ENCODE measurements around the gene ANKRD65.
"Not testable (repeated sequence)": the region's sequence is repeated elsewhere in the genome, so short reads cannot be mapped to it uniquely, and the experiment has no call there.

ANKRD65 gene

DNA sequence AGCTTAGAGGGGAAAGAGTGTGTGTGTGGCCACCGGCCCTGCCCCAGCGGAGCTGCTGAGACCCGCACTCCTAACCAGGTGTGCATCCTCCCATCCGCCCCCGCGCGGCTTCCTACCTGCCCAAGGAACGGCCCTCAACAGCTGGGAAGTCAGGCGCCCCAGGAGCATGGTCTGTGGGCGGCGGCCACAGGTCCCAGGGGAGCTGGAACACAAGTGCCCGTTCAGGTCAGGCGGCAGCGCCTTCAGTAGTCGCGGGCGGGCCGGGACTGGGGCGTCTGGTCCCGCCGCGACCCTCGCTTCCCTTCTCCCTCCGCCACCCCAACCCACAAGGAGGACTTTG lies 46.5 kb downstream of the ANKRD65 start:
- TF ChIP-seq, protein P1, sequence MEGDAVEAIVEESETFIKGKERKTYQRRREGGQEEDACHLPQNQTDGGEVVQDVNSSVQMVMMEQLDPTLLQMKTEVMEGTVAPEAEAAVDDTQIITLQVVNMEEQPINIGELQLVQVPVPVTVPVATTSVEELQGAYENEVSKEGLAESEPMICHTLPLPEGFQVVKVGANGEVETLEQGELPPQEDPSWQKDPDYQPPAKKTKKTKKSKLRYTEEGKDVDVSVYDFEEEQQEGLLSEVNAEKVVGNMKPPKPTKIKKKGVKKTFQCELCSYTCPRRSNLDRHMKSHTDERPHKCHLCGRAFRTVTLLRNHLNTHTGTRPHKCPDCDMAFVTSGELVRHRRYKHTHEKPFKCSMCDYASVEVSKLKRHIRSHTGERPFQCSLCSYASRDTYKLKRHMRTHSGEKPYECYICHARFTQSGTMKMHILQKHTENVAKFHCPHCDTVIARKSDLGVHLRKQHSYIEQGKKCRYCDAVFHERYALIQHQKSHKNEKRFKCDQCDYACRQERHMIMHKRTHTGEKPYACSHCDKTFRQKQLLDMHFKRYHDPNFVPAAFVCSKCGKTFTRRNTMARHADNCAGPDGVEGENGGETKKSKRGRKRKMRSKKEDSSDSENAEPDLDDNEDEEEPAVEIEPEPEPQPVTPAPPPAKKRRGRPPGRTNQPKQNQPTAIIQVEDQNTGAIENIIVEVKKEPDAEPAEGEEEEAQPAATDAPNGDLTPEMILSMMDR (IDR thresholded peaks at IDR 0.05; ENCODE audit: low read depth, low read length) = no peak
- no peak for DNase-seq (ENCODE audit: extremely low read depth, low read depth)

DNA sequence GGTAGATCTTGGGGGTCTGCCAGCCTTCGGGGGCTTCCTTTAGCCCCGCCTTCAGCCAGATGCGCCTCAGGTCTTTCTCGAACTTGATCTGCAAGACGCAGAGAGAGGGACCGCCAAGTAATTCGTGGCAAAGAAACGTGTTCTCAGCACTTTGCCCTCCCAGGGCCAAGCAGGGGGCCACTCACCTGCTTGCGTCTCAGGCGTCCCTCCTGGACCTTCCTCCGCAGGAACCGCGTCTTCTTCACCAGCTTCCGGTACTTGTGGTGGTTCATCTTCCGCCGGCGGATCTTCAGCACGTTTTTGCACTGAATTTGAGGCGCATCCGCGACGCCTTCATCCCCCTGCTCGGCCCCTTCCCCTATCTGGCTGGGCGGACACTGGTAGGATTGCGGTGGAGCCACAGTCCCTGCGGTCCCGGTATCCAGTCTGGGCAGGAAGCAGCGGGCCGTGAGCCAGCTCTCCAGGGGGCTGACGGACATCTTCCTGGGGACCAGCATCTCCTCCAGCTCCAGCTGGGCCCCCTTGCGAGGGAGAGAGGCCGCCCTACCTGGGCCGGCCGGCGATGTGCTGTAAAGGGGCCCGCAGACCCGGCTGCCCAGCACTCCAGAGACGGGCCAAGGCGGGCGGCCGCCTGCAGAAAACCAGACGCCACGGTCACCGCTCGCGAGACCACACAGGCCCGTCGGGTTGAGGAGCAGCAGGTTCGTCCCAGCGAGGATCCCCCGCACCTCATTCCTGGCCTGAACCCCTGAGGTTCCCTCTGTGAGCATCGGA lies 47.1 kb downstream of the ANKRD65 start:
- DNase-seq (ENCODE audit: extremely low read depth, low read depth) = no peak
- TF ChIP-seq, protein P1 (IDR thresholded peaks at IDR 0.05; ENCODE audit: low read depth, low read length) = no peak

DNA sequence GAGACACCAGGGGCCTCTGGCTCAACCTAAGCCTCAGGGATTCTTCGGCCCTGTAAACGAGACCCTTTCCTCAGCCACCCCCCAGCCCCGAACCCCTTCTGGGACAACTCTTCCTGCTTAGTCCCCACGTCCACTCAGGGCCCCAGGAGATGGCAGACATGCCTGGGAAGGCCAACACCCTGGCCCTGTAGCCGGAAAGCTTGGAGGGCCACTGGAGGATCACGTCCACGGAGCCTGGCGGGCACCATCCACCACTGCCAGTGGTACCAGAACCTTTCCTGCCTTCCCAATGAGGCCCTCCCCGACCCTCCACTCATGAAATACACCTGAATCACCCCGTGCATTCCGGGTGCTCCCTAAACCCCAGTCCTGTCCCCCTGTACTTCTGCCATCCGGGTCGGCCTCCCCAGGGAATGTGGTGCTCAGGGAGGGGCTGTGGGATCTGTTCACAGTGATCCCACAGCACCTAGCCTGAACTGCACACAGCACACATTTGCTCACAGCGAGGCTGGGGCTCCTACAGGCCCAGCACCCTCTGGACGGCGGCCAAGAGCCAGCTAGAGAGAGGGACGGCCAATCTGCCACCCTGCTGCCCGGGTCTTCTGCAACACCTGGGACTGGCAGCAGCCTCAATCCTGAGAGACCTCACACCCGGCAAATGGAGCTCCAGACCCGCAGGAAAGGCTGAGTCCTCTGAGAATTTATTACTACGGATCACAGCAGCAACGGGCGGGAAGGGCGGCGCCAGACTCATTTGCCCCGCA lies 47.8 kb downstream of the ANKRD65 start:
- no peak for DNase-seq (ENCODE audit: extremely low read depth, low read depth)
- TF ChIP-seq, protein P1 (IDR thresholded peaks at IDR 0.05; ENCODE audit: low read depth, low read length) = no peak

DNA sequence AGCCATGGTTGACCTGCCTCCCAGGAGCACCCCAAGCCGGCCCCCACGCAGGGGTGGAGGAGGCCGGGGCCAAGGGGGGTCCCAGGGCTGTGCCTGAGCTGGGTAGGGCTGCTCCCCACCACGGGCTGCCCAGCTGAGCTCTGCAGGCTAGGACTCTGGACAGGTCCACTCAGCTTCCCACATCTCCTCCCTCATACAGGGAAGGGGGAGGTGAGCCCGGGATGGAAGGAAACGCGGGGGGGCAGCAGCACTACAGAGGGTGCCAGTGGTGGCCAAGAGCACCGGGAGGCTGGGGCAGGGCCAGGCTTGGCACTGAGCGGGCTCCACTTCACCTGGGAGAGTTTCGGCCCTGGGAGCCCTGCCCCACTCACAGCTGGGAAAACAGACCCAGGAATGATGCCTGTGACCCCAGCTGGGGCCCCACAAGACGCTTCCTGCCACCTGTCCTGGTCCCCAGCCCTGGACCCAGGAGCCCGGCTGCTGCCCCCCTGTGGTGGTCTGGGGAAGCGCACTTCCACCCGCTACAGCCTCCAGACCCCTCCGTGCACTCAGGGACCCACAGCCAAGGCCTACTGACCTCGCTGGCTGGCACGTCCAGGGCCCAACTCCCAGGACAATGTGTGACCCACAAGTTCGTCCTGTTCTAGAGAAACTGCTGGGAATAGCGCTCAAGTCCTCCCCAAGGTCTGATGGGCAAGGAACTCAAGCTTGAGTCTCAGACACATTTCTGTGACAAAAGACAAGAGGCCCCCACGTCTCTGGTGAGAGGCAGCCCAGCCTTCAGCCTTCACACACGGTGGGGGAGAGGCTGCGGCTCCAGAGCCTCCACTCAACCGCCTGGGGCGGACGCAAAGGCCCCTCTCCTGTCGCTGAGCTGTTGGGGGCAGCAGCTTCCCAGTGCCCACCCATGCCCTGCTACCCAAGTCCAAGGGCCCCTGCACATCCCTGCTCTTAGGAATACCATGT lies 49.0 kb downstream of the ANKRD65 start:
- TF ChIP-seq, protein P1 (IDR thresholded peaks at IDR 0.05; ENCODE audit: low read depth, low read length) = peak; percentile 93
- DNase-seq (ENCODE audit: extremely low read depth, low read depth) = no peak

DNA sequence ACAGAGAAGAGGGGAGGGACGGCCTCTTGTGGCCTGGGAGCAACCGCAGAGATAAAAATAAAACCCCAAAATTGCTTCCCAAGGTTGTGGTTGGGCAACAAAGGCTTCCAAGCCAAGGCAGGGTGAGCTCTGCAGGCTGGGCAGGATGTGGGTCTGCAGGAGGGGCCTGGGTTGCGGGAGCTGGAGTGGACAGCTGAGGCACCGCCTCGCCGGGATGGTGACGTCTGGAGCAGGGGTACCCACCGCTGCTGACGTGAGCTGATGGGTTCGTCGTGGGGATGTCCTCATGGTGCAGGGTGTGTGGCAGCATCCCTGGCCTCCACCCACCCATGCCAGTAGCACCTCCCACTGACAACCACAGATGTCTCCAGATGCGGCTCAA lies 49.7 kb downstream of the ANKRD65 start:
- DNase-seq (ENCODE audit: extremely low read depth, low read depth) = no peak
- TF ChIP-seq, protein P1 (IDR thresholded peaks at IDR 0.05; ENCODE audit: low read depth, low read length) = no peak

DNA sequence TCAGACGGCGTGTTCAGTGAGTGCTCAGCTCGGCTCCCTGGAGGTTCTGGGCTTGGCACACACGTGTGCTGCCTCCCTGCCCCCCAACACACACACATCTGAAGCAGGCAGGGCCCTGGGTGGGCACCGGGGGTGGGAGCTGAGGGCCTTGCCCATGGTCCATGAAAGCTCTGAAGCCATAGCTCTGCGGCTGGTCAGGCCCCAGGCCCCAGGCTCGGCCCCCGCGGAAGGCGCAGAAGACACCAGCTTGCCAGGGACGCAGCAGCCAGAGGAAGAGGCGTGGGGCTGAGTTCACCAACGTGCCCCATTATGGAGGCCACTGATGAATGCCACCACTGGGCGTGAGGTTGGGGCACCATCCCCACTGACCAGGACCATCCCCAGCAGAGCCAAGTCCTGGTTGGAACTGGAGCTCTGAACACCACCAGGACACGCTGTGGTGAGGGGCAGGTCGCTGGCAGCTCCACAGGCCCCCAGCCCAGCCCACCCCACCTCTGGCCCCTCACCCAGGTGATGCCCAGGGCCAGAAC lies 50.2 kb downstream of the ANKRD65 start:
- TF ChIP-seq, protein P1 (IDR thresholded peaks at IDR 0.05; ENCODE audit: low read depth, low read length) = no peak
- DNase-seq (ENCODE audit: extremely low read depth, low read depth) = no peak

DNA sequence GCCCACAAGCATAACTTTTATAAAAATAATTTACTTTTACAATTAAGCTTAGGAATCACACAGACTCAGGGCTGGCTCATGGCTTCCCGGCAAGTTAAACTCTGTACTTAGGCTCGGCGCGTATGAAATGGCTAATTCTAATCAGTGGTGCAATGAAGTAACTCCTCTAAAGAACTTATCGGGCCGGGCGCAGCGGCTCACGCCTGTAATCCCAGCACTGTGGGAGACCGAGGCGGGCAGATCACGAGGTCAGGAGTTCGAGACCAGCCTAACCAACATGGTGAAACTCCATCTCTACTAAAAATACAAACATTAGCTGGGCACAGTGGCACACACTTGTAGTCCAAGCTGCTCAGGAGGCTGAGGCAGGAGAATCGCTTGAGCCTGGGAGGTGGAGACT lies 51.0 kb downstream of the ANKRD65 start:
- not testable (repeated sequence) for DNase-seq (ENCODE audit: extremely low read depth, low read depth)
